NCI-H345 (cell line): ENCODE results near the gene NOXA1.
"Not testable (repeated sequence)": the region's sequence is repeated elsewhere in the genome, so short reads cannot be mapped to it uniquely, and the experiment has no call there.

Source experiments
- DNase-seq: peaks from one replicate; lab custom pipeline; 2025; lab: John Stamatoyannopoulos, UW

Gene NOXA1

GRCh38 chr9:137422604-137423513 is at the start of gene NOXA1, which contains the start of gene EXD3:
Gene NOXA1 (plus strand): TSS chr9:137423393. CDS start chr9:137423530, 137 bp downstream.
Gene EXD3 (minus strand): TSS chr9:137423162. CDS start chr9:137395357, 27,805 bp downstream.
- peak; percentile 97 for DNase-seq

DNA sequence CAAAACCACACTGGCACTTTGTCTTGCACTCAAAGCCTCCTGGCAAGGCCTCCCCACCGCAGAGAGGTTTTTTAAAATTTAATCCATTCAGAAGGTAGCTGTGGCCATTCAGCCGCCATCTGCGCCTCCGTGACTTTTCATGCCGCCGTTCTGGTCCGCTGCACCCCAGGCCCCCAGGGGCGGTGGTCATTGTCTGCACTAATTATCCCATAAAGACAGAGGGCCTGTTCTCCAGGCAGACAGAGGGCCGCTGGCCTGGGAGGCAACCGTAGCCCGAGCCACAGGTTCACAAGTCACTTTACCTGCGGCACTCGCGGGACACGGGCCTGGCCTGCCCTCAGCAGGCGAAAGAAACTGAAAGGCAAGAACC is 49.6 kb upstream of the NOXA1 start:
- no peak for DNase-seq

GRCh38 chr9:137374131-137374845 is 48.9 kb upstream of the NOXA1 start:
- DNase-seq = no peak

- DNase-seq = no peak
Measured at GRCh38 chr9:137375321-137376058, 47.7 kb upstream of the NOXA1 start.

- DNase-seq = no peak
Measured at GRCh38 chr9:137376386-137376785, 46.8 kb upstream of the NOXA1 start.

- DNase-seq = not testable (repeated sequence)
Measured at GRCh38 chr9:137378688-137379410, 44.3 kb upstream of the NOXA1 start.

GRCh38 chr9:137379761-137380161 is 43.4 kb upstream of the NOXA1 start:
- DNase-seq = no peak

GRCh38 chr9:137380171-137380570 is 43.0 kb upstream of the NOXA1 start:
- no peak for DNase-seq

DNA sequence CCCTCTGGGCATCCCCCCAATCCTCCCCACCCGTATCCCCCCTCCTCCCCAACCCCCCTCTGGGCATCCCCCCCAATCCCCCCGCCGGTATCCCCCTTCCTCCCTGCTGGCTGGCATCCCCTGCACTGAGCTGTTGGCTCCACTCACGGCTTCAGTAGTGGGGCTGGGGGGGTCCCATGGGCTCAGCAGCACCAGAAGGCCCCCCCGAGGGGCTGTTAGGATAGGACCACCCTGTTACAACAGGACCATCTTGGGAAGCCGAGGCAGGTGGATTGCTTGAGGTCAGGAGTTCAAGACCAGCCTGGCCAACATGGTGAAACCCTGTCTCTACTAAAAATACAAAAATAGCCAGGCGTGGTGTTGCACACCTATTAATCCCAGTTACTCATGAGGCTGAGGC is 42.6 kb upstream of the NOXA1 start:
- DNase-seq = no peak

- no peak for DNase-seq
Measured at GRCh38 chr9:137381501-137382443, 41.4 kb upstream of the NOXA1 start.

DNA sequence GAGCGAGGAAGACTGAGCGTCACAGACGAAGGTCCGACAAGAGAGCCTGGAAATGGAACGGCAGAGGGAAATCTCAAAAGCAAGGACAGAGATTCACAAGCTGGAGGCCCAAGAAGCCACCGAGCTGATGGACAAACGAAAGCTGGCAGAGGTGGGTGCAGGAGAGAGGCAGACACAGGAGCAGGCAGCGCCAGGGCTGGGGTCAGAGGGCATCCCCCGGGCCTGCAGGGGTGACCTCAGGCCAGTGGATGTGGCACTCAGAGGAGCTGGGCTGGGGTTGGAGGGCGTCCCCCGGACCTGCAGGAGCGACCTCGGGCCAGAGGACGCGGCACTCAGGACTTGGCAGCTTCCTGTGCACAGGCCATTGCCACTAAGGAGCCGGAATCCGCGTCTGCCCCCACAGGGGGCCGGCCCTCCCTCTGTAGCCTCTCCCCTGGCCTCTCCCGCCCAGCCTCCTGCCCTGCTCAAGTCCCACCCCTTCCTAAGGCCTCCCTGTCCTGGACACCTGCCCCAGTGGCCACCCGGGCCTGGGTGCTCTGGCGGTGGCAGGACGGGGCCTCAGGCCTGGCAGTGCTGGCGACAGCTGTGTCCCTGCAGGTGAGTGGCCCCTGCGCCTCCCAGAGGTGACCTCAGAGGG is 40.6 kb upstream of the NOXA1 start:
- DNase-seq = no peak

DNA sequence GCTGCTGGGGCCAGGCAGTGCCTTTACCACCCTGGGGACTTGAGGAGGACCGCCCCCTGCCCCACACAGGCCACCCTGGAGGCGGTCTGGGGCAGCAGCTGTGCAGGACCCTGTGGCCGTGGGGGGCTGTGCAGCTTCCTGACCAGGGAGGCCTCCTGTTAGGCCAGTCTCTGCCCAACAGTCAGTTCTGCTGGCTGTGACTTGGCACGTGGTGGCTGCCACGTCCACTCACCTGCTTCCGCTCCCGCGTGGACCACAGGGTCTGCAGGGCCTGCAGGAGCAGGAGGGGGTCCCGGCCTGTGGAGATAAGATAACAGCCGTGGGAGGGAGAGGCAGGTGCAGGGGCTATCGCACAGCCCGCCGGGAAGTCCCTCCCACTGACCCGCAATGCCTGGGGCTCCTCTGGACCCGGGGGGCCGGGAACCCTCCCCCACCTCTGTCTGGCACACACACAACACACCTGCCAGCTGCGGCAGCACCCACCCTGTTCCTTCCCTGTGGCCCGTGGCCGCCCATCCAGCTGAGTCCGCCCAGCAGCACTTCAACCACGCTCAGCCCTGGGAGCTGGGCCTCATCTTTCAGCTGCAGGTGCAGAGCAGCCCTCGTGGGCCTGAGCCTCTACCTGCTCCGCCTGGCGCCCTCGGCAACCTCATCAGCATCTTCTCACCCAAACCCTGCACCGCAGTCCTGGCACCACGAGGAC is 40.0 kb upstream of the NOXA1 start:
- peak; percentile 84 for DNase-seq

GRCh38 chr9:137383784-137384756 is 39.1 kb upstream of the NOXA1 start:
- DNase-seq = no peak

GRCh38 chr9:137385061-137385655 is 38.0 kb upstream of the NOXA1 start:
- DNase-seq = no peak

DNA sequence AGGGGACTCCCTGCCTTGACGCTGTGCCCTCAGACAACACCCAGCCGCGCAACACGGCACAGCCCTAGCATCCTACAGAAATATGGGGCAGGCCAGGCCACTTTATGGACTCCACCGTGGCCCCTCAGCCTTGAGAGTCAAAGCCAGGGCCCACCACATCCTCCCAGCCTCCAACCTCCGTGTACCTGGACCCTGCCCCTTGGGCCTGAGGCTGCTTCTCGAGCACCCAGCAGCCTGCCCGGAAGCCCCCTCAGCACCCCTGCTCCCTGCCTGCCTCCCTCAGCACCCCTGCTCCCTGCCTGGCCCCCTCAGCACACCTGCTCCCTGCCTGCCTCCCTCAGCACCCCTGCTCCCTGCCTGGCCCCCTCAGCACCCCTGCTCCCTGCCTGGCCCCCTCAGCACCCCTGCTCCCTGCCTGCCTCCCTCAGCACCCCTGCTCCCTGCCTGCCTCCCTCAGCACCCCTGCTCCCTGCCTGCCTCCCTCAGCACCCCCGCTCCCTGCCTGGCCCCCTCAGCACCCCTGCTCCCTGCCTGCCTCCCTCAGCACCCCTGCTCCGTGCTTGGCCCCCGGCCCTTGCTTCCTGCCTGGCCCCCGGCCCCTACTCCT is 36.6 kb upstream of the NOXA1 start:
- not testable (repeated sequence) for DNase-seq

DNA sequence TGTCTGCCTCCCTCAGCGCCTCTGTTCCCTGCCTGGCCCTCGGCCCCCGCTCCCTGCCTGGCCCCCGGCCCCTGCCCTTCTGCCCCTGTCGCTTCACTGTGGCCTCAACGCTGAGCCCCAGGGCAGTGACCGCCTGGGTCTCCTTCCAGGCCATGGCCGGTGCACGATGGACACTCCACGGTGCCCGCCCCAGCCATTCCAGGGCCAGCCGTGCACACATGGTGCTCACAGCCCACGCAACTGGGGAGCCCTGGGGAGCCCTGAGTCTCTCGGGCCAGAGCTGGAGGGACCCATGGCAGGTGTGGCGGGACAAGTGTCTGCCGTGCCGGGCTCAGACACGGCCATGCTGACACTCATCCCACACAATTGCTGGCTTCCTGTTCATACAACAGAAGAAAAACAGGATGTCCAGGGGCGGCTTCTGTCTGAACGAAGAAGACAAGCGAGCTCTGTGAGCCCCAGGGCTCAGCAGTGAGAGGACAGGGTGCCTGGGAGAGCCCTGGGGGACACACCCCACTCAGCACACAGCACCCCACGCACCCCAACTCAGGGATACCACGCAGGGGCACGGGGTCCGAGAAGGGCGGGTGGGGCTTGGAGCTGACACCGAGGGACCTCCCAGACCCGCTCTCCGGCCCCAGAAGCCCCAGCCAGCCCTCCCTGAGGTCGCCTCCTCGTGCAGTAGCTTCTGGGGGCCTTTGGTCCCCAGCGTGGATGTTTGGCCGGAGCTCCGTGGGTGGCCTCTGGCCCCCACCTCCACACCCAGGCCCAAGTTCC is 35.9 kb upstream of the NOXA1 start:
- DNase-seq = no peak
